GM12891 (cell line): ENCODE measurements around the gene PELI2.

Experiments used
- POLR2A ChIP-seq: IDR thresholded peaks from 2 replicates; pipeline ENCODE4 v1.6.1; 2011; ENCODE audit warnings: low read depth, low read length, control low read depth
- TAF1 ChIP-seq: IDR thresholded peaks from 2 replicates; pipeline ENCODE4 v1.6.1; 2011; ENCODE audit warnings: low read depth, low read length, control low read depth

DNA sequence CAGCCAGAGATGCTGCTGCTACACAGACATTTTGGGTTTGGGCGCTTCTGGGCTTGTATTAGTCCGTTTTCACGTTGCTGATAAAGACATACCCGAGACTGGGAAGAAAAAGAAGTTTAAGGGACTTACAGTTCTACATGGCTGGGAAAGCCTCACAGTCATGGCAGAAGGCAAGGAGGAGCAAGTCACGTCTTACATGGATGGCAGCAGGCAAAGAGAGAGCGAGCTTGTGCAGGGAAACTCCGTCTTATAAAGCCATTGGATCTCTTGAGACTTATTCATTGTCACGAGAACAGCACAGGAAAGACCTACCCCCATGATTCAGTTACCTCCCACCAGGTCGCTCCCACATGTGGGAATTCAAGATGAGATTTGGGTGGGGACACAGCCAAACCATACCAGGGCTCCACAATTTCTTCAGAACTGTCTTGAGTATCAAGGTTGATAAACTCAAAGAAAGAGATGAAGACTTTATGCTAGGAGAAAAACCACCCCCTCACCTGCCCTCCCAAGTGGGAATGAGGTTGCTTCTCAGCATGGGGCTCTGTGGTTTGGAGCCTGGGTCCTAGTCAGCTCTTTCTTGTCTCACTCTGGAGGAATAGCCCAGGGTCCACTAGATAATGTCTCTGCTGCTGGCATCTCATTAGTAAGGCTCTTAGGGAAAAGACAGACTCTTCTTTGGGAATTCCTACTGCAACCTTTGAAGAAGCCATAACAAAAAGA is 200.3 kb downstream of the PELI2 start:
- TF ChIP-seq TAF1 (no peak), POLR2A (no peak)
